ENCODE measurements around the gene ACOX1.
A peak's percentile ranks its signal among the peaks of the same experiment; 100 is the strongest.

Gene ACOX1

DNA sequence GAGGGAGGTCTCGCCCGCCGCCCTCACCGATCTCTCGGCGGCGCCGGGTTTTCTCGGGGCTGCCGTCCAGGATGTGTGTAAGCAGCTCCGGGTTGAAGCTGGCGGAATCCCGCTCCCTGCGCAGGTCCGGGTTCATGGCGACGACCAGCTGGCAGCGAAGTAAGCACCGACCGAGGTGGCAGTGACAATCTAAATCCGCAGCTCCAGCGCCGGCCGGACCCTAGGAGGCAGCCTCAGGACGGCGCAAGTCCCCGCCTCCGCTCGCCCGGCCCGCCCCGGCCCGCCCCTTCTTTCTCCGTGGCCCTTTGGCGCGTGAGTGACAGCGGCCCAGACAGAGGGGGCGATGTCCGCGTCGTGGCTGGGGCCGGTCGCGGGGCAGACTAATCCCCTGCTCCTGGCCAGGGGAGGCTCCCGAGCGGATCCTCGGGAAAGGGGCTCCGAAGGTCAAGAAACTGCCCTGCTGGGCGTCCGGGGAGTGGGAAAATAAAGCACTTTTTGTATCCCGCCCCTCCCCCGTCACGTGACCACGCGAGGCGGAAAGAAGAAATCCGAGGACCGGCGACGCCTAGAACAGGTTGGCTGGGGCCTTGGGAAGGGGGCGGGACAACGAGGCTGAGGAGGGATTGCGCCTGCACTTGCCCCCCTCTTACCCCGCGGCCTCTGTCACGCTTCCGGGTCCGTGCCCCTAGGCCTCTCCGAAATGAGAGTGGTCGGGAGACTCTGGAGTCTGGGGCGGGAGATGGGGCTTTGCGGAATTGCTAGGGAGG is at the start of gene ACOX1, which contains the start of gene TEN1 (continued):
- TF ChIP-seq, protein P1, sequence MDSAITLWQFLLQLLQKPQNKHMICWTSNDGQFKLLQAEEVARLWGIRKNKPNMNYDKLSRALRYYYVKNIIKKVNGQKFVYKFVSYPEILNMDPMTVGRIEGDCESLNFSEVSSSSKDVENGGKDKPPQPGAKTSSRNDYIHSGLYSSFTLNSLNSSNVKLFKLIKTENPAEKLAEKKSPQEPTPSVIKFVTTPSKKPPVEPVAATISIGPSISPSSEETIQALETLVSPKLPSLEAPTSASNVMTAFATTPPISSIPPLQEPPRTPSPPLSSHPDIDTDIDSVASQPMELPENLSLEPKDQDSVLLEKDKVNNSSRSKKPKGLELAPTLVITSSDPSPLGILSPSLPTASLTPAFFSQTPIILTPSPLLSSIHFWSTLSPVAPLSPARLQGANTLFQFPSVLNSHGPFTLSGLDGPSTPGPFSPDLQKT (IDR thresholded peaks at IDR 0.05; ENCODE audit: borderline replicate concordance, low read depth, low read length), result peak; percentile 74; the same call in 1 of the 2 replicates
- TF ChIP-seq GLIS1 (tag by site-specific recombination; IDR thresholded peaks at IDR 0.05) (peak; percentile 54; the same call in 1 of the 2 replicates), ZNF76 (tag by site-specific recombination; IDR thresholded peaks at IDR 0.05; ENCODE audit: borderline replicate concordance, low read depth) (peak; percentile 88), ZNF521 (tag by site-specific recombination; IDR thresholded peaks at IDR 0.05) (no peak), ZNF202 (tag by site-specific recombination; IDR thresholded peaks at IDR 0.05; ENCODE audit: borderline replicate concordance) (no peak), OSR2 (tag by site-specific recombination; IDR thresholded peaks at IDR 0.05) (peak; percentile 41; the same call in 1 of the 2 replicates), YY1 (tag by site-specific recombination; IDR thresholded peaks at IDR 0.05) (peak; percentile 55), ZNF221 (tag by site-specific recombination; IDR thresholded peaks at IDR 0.05; ENCODE audit: borderline replicate concordance) (no peak), ZFP41 (tag by site-specific recombination; IDR thresholded peaks at IDR 0.05; ENCODE audit: borderline replicate concordance) (no peak), ZNF24 (tag by site-specific recombination; IDR thresholded peaks at IDR 0.05) (0 out of 2 replicates have a peak, but pooled peaks have one; percentile 45), ZNF561 (tag by site-specific recombination; IDR thresholded peaks at IDR 0.05; ENCODE audit: borderline replicate concordance) (no peak; the same call in 1 of the 2 replicates), BCL11A (tag by site-specific recombination; IDR thresholded peaks at IDR 0.05; ENCODE audit: low read depth) (0 out of 2 replicates have a peak, but pooled peaks have one; percentile 45), ZNF2 (tag by site-specific recombination; IDR thresholded peaks at IDR 0.05) (0 out of 2 replicates have a peak, but pooled peaks have one; percentile 57), ZNF530 (tag by site-specific recombination; IDR thresholded peaks at IDR 0.05; ENCODE audit: low read depth) (no peak), ZFHX2 (tag by site-specific recombination; conservative IDR thresholded peaks at IDR 0.05) (peak; percentile 68), KLF10 (tag by site-specific recombination; IDR thresholded peaks at IDR 0.05) (peak; percentile 78), ZNF155 (tag by site-specific recombination; IDR thresholded peaks at IDR 0.05) (no peak), WT1 (tag by site-specific recombination; IDR thresholded peaks at IDR 0.05) (peak; percentile 85), ZNF548 (tag by site-specific recombination; IDR thresholded peaks at IDR 0.05) (no peak), ZXDB (tag by site-specific recombination; IDR thresholded peaks at IDR 0.05) (peak; percentile 82; the same call in 1 of the 2 replicates), ZNF175 (tag by site-specific recombination; IDR thresholded peaks at IDR 0.05) (no peak), ZNF184 (tag by site-specific recombination; IDR thresholded peaks at IDR 0.05) (no peak)
- TF ChIP-seq, protein P2, sequence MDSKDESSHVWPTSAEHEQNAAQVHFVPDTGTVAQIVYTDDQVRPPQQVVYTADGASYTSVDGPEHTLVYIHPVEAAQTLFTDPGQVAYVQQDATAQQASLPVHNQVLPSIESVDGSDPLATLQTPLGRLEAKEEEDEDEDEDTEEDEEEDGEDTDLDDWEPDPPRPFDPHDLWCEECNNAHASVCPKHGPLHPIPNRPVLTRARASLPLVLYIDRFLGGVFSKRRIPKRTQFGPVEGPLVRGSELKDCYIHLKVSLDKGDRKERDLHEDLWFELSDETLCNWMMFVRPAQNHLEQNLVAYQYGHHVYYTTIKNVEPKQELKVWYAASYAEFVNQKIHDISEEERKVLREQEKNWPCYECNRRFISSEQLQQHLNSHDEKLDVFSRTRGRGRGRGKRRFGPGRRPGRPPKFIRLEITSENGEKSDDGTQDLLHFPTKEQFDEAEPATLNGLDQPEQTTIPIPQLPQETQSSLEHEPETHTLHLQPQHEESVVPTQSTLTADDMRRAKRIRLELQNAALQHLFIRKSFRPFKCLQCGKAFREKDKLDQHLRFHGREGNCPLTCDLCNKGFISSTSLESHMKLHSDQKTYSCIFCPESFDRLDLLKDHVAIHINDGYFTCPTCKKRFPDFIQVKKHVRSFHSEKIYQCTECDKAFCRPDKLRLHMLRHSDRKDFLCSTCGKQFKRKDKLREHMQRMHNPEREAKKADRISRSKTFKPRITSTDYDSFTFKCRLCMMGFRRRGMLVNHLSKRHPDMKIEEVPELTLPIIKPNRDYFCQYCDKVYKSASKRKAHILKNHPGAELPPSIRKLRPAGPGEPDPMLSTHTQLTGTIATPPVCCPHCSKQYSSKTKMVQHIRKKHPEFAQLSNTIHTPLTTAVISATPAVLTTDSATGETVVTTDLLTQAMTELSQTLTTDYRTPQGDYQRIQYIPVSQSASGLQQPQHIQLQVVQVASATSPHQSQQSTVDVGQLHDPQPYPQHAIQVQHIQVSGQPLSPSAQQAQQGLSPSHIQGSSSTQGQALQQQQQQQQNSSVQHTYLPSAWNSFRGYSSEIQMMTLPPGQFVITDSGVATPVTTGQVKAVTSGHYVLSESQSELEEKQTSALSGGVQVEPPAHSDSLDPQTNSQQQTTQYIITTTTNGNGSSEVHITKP (tag by site-specific recombination; IDR thresholded peaks at IDR 0.05), result peak; percentile 86
- TF ChIP-seq, protein P3, sequence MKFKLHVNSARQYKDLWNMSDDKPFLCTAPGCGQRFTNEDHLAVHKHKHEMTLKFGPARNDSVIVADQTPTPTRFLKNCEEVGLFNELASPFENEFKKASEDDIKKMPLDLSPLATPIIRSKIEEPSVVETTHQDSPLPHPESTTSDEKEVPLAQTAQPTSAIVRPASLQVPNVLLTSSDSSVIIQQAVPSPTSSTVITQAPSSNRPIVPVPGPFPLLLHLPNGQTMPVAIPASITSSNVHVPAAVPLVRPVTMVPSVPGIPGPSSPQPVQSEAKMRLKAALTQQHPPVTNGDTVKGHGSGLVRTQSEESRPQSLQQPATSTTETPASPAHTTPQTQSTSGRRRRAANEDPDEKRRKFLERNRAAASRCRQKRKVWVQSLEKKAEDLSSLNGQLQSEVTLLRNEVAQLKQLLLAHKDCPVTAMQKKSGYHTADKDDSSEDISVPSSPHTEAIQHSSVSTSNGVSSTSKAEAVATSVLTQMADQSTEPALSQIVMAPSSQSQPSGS (tag by site-specific recombination; IDR thresholded peaks at IDR 0.05; ENCODE audit: low read depth), result no peak
- TF ChIP-seq, protein P4, sequence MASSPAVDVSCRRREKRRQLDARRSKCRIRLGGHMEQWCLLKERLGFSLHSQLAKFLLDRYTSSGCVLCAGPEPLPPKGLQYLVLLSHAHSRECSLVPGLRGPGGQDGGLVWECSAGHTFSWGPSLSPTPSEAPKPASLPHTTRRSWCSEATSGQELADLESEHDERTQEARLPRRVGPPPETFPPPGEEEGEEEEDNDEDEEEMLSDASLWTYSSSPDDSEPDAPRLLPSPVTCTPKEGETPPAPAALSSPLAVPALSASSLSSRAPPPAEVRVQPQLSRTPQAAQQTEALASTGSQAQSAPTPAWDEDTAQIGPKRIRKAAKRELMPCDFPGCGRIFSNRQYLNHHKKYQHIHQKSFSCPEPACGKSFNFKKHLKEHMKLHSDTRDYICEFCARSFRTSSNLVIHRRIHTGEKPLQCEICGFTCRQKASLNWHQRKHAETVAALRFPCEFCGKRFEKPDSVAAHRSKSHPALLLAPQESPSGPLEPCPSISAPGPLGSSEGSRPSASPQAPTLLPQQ (tag by site-specific recombination; IDR thresholded peaks at IDR 0.05), result 0 out of 2 replicates have a peak, but pooled peaks have one; percentile 22
- TF ChIP-seq, protein P5, sequence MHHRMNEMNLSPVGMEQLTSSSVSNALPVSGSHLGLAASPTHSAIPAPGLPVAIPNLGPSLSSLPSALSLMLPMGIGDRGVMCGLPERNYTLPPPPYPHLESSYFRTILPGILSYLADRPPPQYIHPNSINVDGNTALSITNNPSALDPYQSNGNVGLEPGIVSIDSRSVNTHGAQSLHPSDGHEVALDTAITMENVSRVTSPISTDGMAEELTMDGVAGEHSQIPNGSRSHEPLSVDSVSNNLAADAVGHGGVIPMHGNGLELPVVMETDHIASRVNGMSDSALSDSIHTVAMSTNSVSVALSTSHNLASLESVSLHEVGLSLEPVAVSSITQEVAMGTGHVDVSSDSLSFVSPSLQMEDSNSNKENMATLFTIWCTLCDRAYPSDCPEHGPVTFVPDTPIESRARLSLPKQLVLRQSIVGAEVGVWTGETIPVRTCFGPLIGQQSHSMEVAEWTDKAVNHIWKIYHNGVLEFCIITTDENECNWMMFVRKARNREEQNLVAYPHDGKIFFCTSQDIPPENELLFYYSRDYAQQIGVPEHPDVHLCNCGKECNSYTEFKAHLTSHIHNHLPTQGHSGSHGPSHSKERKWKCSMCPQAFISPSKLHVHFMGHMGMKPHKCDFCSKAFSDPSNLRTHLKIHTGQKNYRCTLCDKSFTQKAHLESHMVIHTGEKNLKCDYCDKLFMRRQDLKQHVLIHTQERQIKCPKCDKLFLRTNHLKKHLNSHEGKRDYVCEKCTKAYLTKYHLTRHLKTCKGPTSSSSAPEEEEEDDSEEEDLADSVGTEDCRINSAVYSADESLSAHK (tag by site-specific recombination; IDR thresholded peaks at IDR 0.05), result peak; percentile 94
- TF ChIP-seq, protein P6, sequence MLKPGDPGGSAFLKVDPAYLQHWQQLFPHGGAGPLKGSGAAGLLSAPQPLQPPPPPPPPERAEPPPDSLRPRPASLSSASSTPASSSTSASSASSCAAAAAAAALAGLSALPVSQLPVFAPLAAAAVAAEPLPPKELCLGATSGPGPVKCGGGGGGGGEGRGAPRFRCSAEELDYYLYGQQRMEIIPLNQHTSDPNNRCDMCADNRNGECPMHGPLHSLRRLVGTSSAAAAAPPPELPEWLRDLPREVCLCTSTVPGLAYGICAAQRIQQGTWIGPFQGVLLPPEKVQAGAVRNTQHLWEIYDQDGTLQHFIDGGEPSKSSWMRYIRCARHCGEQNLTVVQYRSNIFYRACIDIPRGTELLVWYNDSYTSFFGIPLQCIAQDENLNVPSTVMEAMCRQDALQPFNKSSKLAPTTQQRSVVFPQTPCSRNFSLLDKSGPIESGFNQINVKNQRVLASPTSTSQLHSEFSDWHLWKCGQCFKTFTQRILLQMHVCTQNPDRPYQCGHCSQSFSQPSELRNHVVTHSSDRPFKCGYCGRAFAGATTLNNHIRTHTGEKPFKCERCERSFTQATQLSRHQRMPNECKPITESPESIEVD (tag by site-specific recombination; IDR thresholded peaks at IDR 0.05), result no peak; the same call in 1 of the 2 replicates

Measured in HEK293 (cell line).